ENCODE measurements around the gene NAALADL2.
"Not testable (repeated sequence)": the region's sequence is repeated elsewhere in the genome, so short reads cannot be mapped to it uniquely, and the experiment has no call there.

The NAALADL2 gene

DNA sequence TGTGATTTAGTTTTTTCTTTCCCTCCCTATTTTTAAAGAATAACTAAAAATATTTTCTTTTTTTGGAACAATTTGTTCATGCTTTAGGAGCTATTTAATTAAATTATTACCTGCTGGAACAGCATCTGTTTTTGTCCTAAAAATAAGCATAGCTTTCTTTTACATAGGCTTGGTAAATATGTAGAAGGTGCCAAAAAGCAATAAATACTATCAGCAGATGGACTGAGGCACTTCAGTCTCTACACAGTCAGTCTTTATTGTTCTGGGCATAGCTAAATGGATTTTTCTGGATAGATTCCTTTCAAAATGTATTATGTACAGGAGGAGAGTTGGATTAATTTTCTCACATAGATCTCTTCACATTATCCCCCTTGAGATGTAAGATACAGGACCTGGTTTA lies 223.5 kb downstream of the NAALADL2 start:
- DNase-seq = no peak

GRCh38 chr3:175087128-175087527 lies 228.0 kb downstream of the NAALADL2 start:
- DNase-seq = not testable (repeated sequence)

- peak; percentile 20 for DNase-seq
These were observed 229.7 kb downstream of the NAALADL2 start for GRCh38 chr3:175088766-175089380.

- no peak for DNase-seq
These were observed 232.4 kb downstream of the NAALADL2 start for GRCh38 chr3:175091426-175092114.

GRCh38 chr3:175093748-175094147 lies 234.6 kb downstream of the NAALADL2 start:
- DNase-seq = no peak

DNA sequence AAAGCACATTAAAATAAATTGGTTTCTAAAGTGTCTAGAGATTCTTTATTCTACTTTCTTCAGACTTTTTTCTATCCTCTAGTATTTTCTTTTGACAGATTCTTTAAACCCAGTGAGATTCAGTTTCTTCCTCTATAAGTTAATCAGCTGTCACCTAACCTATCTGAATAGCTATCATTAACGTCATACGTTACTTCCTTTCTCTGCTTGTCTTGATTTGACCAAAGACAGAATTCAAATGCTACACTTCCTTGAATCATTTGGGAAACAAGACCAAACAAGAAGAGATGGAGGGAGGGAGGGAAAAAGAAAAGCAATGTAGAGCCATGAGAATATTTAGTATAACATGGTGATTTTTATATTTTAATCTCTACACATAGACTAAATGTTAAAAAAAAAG lies 235.2 kb downstream of the NAALADL2 start:
- DNase-seq = no peak

DNA sequence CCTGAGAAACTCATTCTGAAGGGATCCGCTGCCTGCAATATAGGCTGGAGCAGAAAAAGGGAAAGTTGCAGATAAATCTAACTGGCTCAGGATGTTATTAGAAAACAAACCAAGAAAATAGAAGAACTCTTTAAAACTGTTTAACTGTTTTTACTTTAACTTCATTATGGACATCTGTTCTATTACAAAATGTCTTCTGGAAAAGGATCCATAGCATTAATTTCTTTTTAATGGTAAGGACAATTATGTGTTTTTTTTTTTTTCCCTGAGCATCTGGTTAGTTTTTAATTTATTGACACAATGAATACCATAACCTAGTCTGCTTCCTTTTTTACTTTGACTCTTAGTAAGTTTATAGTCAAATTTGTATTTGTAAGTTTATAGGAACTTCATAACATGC lies 239.5 kb downstream of the NAALADL2 start:
- DNase-seq = no peak

GRCh38 chr3:175102161-175102560 lies 243.0 kb downstream of the NAALADL2 start:
- DNase-seq = no peak

GRCh38 chr3:175103298-175103697 lies 244.2 kb downstream of the NAALADL2 start:
- no peak for DNase-seq

DNA sequence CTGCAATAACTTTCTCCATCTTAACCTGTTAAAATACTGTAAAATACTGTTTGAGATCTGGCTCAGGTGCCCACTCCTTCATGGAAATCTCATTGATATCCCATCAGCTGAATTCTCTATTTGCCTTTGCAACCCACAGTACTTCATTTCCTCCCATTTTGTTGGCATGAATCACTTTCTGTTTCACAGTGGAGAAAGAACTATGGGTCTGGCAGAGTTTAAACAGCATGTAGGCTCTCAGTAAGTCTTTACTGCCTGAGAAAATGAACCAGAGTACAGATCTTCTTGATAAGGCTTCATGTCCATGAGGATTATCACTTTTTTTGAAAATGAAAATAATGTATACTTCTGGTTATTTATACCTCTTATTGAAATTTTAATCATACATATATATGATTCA lies 245.9 kb downstream of the NAALADL2 start:
- no peak for DNase-seq

- no peak for DNase-seq
These were observed 248.1 kb downstream of the NAALADL2 start for GRCh38 chr3:175107231-175107630.

DNA sequence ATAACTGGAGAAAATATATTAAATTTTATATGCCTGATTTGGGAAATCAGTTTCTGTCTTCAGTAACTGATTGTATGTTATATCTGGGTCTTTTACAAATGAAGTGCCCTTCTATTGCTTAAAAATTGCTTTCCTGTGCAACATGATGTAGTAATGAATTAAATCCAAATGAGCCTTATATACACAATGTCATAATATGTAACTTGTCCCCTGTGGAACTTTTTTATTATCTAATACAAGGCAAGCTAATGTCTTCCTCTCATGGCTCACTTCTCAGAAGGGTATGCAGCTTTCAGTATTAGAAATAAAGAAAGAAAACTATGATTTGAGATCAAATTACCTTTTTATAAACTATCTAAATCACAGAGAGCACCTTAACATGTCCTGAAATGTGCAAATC lies 248.9 kb downstream of the NAALADL2 start:
- DNase-seq = no peak

DNA sequence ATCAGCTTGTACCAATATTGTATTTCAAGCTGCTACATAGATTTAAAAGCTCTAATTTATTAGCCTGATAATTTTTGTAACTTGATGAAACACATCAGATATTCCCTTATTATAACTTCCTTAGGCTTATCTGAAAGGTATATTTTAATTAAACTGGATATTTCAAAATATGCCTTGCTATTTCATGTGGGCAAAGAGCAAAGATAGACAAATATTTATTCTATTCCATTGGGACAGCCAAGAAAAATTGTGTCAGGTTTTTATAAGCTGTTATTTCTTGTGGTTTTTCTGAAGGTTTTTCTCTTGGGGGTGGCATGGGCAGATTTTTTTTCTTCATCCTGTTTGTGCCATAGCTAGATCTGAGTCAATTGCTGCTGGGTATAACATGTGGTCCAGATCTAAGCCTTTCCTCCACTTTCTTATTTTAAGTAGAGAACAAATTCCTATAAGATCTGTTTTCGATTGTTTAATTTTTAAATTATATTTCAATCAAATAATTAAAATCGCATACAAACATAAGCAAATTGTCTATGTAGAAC lies 249.5 kb downstream of the NAALADL2 start:
- DNase-seq = no peak

- DNase-seq = no peak
These were observed 251.9 kb downstream of the NAALADL2 start for GRCh38 chr3:175111036-175111435.

DNA sequence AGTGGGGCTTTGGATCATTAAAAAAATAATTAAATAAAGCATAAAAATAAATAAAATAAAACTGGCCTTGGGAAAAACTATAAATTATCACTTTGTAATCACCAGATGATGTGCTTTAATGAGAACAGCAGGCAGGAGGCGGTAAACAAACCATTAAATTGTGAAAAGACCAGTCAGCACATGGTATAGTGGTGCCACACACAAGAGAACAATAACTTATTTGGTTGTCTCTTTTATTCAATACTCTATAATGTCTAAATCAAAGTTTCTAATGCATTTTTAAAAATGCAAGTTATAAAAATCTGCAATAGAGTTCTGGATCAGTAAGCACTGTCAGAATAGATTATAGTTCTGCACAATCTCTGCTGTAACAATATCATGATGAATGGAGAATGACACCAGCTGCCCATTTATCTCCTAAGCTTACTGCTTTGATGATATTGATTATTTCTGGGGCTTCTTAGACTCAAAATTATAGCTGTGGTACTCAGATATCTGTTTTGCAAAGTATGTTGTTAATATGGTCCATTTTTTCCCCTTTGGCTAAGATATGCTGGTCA lies 259.3 kb downstream of the NAALADL2 start:
- DNase-seq = peak; percentile 58

DNA sequence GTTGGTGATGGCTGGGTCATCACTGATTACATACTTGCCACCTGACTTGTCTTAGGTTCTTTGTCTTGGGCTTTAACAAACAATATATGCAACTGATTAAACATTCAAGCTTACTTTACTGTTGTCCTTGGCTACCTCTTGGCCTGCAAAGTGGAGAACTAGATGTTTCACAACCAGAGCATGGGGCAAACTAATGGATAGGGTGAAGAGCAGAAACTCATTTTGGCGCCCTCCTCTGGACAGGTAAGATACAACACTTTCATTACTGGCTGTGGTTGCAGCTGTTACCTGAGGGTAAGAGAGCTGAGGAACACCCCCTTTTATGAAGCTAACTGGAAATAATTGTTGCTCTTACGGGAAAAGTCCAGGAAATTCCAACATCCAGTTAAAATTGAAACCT lies 262.1 kb downstream of the NAALADL2 start:
- no peak for DNase-seq

GRCh38 chr3:175127075-175127662 lies 268.0 kb downstream of the NAALADL2 start:
- DNase-seq = no peak

GRCh38 chr3:175129126-175129525 lies 270.0 kb downstream of the NAALADL2 start:
- no peak for DNase-seq

DNA sequence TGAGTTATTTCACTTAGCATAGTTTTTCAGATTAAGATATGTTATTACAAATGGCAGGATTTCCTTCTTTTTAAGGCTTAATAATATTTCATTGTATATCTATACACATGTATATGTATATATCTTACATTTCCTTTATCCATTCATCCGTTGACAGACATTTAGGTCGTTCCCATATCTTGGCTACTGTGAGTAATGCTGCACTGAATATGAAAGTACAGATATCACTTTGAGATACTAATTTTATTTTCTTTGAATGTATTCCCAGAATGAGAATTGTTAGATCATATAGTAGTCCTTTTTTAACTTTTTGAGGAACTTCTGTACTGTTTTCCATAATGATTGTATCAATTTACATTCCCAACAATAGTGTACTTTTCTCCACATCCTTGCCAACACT lies 270.4 kb downstream of the NAALADL2 start:
- no peak for DNase-seq

DNA sequence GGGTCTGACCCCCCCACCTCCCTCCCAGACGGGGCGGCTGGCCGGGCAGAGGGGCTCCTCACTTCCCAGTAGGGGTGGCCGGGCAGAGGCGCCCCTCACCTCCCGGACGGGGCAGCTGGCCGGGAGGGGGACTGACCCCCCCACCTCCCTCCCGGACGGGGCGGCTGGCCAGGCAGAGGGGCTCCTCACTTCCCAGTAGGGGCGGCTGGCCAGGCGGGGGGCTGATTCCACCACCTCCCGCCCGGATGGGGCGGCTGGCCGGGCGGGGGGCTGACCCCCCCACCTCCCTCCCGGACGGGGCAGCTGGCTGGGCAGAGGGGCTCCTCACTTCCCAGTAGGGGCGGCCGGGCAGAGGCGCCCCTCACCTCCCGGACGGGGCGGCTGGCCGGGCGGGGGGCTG lies 272.7 kb downstream of the NAALADL2 start:
- not testable (repeated sequence) for DNase-seq

DNA sequence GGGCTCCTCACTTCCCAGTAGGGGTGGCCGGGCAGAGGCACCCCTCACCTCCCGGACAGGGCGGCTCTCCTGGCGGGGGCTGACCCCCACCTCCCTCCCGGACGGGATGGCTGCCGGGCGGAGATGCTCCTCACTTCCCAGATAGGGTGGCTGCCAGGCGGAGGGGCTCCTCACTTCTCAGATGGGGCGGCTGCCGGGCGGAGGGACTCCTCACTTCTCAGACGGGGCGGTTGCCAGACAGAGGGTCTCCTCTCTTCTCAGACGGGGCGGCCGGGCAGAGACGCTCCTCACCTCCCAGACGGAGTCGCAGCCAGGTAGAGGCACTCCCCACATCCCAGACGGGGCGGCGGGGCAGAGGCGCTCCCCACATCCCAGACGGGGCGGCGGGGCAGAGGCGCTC lies 273.6 kb downstream of the NAALADL2 start:
- DNase-seq = not testable (repeated sequence)

DNA sequence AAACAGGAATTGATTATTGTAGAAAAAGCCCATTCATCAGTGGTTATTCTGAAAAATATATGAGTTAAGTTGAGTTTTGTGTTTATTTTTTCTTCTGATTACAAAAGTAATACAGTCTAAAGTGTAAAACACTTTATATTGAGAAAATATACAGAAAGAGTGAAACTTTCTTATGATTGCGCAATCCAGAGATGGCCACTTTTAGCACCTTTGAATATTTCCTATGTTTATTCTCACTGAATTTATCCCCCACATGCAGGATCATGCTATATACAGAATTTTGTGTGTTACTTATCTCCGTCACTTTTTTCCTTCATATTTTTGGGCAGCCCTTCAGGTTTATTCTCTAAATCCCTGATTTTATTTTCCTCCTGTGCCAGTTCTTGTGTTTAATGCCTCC lies 285.2 kb downstream of the NAALADL2 start:
- DNase-seq = no peak

GRCh38 chr3:175146258-175146657 lies 287.1 kb downstream of the NAALADL2 start:
- DNase-seq = peak; percentile 8

DNA sequence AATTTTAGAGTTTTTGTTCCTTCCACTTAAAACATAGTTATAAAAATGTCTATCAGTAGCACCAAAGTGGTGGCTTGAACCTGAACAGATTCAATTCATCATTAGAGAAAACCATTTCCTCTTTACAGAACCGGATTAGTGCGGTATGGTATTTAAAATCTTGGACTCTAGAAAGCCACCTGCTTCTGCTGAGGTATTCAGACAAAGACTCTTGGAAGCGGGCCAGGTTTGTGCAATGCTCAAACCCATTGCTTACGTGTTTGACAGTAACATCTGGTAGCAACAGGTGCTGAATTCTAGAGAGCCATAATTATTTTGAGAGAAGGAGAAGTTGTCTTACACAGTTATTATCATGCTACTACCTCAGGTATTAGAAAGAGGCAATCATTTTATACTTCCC lies 290.5 kb downstream of the NAALADL2 start:
- peak; percentile 46 for DNase-seq

Data from eye (tissue), 1 donor.